ENCODE results near the gene GRIA1. TPM values are rescaled to one million over a fixed set of nuclear protein-coding genes. Genes with fewer than 3 reads are reported as not detected.

GRIA1 gene
- total and polyA plus RNA-seq, 2 of the 4 experiments (the other 2 are of a cell fraction) = 0.48 to 1.3 TPM

GRCh38 chr5:153537207-153537606 is 46.7 kb downstream of the GRIA1 start:
- Histone ChIP-seq H3K14ac (replicated peaks; ENCODE audit: low read depth, low read length) (no peak overlapping the region), H2BK120ac (ENCODE audit: low read depth, low read length) (no peak overlapping the region), H3K4me3 (ENCODE audit: insufficient read depth, low read depth, low read length) (no peak overlapping the region), H3K4me1 (ENCODE audit: control insufficient read depth, insufficient read depth, low read length) (no peaks in the 10 kb centered on the region), H2AFZ (replicated peaks; ENCODE audit: low read length, poor library complexity) (no peak overlapping the region), H3K4ac (ENCODE audit: low read depth, low read length) (no peak overlapping the region), H3K4me2 (ENCODE audit: low read depth, low read length) (no peak overlapping the region), H3K9ac (ENCODE audit: low read depth, low read length) (no peak overlapping the region), H3K23ac (ENCODE audit: low read depth, low read length) (no peak overlapping the region), H4K5ac (ENCODE audit: low read depth, low read length) (no peak overlapping the region), H2AK9ac (replicated peaks; ENCODE audit: low read depth, low read length, poor library complexity) (no peak overlapping the region), H4K20me1 (ENCODE audit: insufficient read depth, low read length) (no peaks in the 10 kb centered on the region), H2BK5ac (ENCODE audit: low read depth, low read length, poor library complexity, severe bottlenecking) (no peak overlapping the region), H4K91ac (ENCODE audit: insufficient read depth, low read depth, low read length) (no peak overlapping the region), H3K36me3 (ENCODE audit: control insufficient read depth, insufficient read depth, low read length) (no peaks in the 10 kb centered on the region), H4K8ac (ENCODE audit: low read depth in 2 of 2, low read length in 2 of 2) (no peak overlapping the region), H3K79me1 (ENCODE audit: low read depth in 1 of 2, low read length in 2 of 2) (no peaks in the 10 kb centered on the region), H3K9me3 (ENCODE audit: control insufficient read depth, insufficient read depth, low read length) (no peaks in the 10 kb centered on the region), H2BK20ac (ENCODE audit: low read depth, low read length) (no peak overlapping the region), H3K9me1 (ENCODE audit: insufficient read depth, low read length) (no peaks in the 10 kb centered on the region; the same call in 1 of the 2 replicates), H2AK5ac (ENCODE audit: low read depth, low read length) (no peak overlapping the region), H2BK15ac (ENCODE audit: low read depth, low read length) (no peak overlapping the region), H3K18ac (ENCODE audit: low read depth, low read length) (no peak overlapping the region), H3K27ac (ENCODE audit: insufficient read depth, low read length) (no peak overlapping the region), H3K27me3 (ENCODE audit: control insufficient read depth, insufficient read depth, low read length) (no peaks in the 10 kb centered on the region), H3K56ac (ENCODE audit: extremely low read depth, insufficient read depth, low read length) (no peak overlapping the region)
- WGBS, 2 experiments (ENCODE audit: extremely low coverage in 2 of 2, insufficient read length in 1 of 2) = no CpG with 5 or more reads among the region's 8 CpGs
- TF ChIP-seq SMC3 (IDR thresholded peaks at IDR 0.05; ENCODE audit: low read depth, low read length) (no peak), NFE2L2 (IDR thresholded peaks at IDR 0.05; ENCODE audit: low read depth, low read length) (no peak), MAFK (IDR thresholded peaks at IDR 0.05; ENCODE audit: low read depth, low read length) (no peak), BHLHE40 (IDR thresholded peaks at IDR 0.05; ENCODE audit: low read depth, low read length) (no peak), CHD1 (IDR thresholded peaks at IDR 0.05; ENCODE audit: low read depth, low read length) (no peak), RCOR1 (IDR thresholded peaks at IDR 0.05; ENCODE audit: insufficient replicate concordance, low read length) (no peak), CEBPB (IDR thresholded peaks at IDR 0.05; ENCODE audit: low read depth, low read length) (no peak)
- TF ChIP-seq, protein P1, sequence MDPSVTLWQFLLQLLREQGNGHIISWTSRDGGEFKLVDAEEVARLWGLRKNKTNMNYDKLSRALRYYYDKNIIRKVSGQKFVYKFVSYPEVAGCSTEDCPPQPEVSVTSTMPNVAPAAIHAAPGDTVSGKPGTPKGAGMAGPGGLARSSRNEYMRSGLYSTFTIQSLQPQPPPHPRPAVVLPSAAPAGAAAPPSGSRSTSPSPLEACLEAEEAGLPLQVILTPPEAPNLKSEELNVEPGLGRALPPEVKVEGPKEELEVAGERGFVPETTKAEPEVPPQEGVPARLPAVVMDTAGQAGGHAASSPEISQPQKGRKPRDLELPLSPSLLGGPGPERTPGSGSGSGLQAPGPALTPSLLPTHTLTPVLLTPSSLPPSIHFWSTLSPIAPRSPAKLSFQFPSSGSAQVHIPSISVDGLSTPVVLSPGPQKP (IDR thresholded peaks at IDR 0.05; ENCODE audit: borderline replicate concordance, low read depth, low read length) = no peak
- CTCF ChIA-PET = no interaction called here
- dilution Hi-C loops (cut with HindIII; ENCODE audit: low sequenced_read_pairs, unreplicated experiment) (no loop called here), intact Hi-C loops (cut with micrococcal nuclease) (no loop called here), in situ Hi-C loops (cut with MboI; ENCODE audit: low sequenced_read_pairs) (no loop called here)
- POLR2A ChIA-PET (ENCODE audit: unreplicated experiment) = no interaction called here
- no TSS peak for BruUV-seq (replicated peaks)
- no peak for ATAC-seq (ENCODE audit: low read depth)
- no peak for DNase-seq
